Liver (tissue), 3 donors: Measurements from ENCODE around the gene ZYX.

Experiments
- EGR1 ChIP-seq, 2 donors: IDR thresholded peaks; 2 replicates each; pipeline ENCODE4 v1.6.1; 2016 to 2018; ENCODE audit warnings: antibody characterized with exemption in 2 of 2, low read depth in 2 of 2
- GABPA ChIP-seq, 2 donors: IDR thresholded peaks in 1 of 2; conservative IDR thresholded peaks in 1 of 2; 2 replicates each; pipeline ENCODE4 v1.6.1; 2016; ENCODE audit warnings: antibody characterized with exemption in 2 of 2, mild to moderate bottlenecking in 1 of 2, moderate library complexity in 1 of 2
- JUND ChIP-seq, 2 donors: IDR thresholded peaks; 2 replicates each; pipeline ENCODE4 v1.6.1; 2016; ENCODE audit warnings: antibody characterized with exemption in 2 of 2
- NR2F2 ChIP-seq: IDR thresholded peaks from 2 replicates; pipeline ENCODE4 v1.6.1; 2016; ENCODE audit warnings: antibody characterized with exemption
- RAD21 ChIP-seq, 2 donors: IDR thresholded peaks; 2 replicates each; pipeline ENCODE4 v1.6.1; 2016; ENCODE audit warnings: antibody characterized with exemption in 2 of 2, mild to moderate bottlenecking in 2 of 2
- RXRA ChIP-seq, 2 donors: IDR thresholded peaks; 2 replicates each; pipeline ENCODE4 v1.6.1; 2017 to 2018; ENCODE audit warnings: antibody characterized with exemption in 2 of 2, mild to moderate bottlenecking in 1 of 2
- SP1 ChIP-seq: IDR thresholded peaks from 2 replicates; pipeline ENCODE4 v1.6.1; 2018; ENCODE audit warnings: antibody characterized with exemption, mild to moderate bottlenecking
- TAF1 ChIP-seq: conservative IDR thresholded peaks from 2 replicates; pipeline ENCODE4 v1.6.1; 2016; ENCODE audit warnings: antibody characterized with exemption, mild to moderate bottlenecking
- YY1 ChIP-seq: IDR thresholded peaks from 2 replicates; pipeline ENCODE4 v1.6.1; 2016; ENCODE audit warnings: antibody characterized with exemption, mild to moderate bottlenecking
- ZBTB33 ChIP-seq: IDR thresholded peaks from 2 replicates; pipeline ENCODE4 v1.6.1; 2016; ENCODE audit warnings: antibody characterized with exemption
- TF ChIP-seq, protein P1 (sequence below): fragments of 150-350 bp; IDR thresholded peaks from 2 replicates; pipeline ENCODE4 v1.5.1; 2017; ENCODE audit warnings: improper control_type of control experiment, low read depth, low read length; ENCODE audit not compliant: missing input control
- TF ChIP-seq, protein P2 (sequence below): IDR thresholded peaks from 2 replicates; pipeline ENCODE4 v1.6.1; 2016; ENCODE audit warnings: antibody characterized with exemption, mild to moderate bottlenecking
- TF ChIP-seq, protein P3 (sequence below): IDR thresholded peaks from 2 replicates; pipeline ENCODE4 v1.6.1; 2016; ENCODE audit warnings: antibody characterized with exemption
- TF ChIP-seq, protein P4 (sequence below): IDR thresholded peaks from 2 replicates; pipeline ENCODE4 v1.6.1; 2016; ENCODE audit warnings: antibody characterized with exemption
- donor health status: healthy.
- donor health status: healthy.

DNA sequence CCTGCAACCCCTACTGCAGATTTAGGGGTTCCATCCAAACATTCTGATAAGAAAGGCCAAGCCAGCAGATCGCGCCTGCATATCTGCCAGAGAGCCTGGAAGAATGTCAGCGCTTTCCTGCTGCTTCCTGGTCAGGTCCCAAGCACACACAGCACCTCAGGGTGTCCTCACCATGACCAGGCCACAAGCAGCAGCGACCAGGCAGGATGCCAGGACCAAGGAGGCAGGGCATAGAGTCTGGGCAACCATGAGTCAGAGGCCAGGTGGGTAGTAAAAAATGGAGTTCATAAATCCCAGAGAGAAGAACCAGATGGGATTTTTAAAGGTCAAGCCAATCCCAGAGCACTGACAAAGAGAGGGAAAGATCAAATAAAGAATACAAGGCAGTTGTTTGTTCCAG lies 13.2 kb upstream of the ZYX start:
- TF ChIP-seq, protein P1, sequence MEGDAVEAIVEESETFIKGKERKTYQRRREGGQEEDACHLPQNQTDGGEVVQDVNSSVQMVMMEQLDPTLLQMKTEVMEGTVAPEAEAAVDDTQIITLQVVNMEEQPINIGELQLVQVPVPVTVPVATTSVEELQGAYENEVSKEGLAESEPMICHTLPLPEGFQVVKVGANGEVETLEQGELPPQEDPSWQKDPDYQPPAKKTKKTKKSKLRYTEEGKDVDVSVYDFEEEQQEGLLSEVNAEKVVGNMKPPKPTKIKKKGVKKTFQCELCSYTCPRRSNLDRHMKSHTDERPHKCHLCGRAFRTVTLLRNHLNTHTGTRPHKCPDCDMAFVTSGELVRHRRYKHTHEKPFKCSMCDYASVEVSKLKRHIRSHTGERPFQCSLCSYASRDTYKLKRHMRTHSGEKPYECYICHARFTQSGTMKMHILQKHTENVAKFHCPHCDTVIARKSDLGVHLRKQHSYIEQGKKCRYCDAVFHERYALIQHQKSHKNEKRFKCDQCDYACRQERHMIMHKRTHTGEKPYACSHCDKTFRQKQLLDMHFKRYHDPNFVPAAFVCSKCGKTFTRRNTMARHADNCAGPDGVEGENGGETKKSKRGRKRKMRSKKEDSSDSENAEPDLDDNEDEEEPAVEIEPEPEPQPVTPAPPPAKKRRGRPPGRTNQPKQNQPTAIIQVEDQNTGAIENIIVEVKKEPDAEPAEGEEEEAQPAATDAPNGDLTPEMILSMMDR = no peak
- TF ChIP-seq, protein P2, sequence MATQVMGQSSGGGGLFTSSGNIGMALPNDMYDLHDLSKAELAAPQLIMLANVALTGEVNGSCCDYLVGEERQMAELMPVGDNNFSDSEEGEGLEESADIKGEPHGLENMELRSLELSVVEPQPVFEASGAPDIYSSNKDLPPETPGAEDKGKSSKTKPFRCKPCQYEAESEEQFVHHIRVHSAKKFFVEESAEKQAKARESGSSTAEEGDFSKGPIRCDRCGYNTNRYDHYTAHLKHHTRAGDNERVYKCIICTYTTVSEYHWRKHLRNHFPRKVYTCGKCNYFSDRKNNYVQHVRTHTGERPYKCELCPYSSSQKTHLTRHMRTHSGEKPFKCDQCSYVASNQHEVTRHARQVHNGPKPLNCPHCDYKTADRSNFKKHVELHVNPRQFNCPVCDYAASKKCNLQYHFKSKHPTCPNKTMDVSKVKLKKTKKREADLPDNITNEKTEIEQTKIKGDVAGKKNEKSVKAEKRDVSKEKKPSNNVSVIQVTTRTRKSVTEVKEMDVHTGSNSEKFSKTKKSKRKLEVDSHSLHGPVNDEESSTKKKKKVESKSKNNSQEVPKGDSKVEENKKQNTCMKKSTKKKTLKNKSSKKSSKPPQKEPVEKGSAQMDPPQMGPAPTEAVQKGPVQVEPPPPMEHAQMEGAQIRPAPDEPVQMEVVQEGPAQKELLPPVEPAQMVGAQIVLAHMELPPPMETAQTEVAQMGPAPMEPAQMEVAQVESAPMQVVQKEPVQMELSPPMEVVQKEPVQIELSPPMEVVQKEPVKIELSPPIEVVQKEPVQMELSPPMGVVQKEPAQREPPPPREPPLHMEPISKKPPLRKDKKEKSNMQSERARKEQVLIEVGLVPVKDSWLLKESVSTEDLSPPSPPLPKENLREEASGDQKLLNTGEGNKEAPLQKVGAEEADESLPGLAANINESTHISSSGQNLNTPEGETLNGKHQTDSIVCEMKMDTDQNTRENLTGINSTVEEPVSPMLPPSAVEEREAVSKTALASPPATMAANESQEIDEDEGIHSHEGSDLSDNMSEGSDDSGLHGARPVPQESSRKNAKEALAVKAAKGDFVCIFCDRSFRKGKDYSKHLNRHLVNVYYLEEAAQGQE = no peak
- no peak for TF ChIP-seq YY1
- no peak for TF ChIP-seq ZBTB33
- no peak for TF ChIP-seq JUND (IDR thresholded peaks at IDR 0.05)
- no peak for TF ChIP-seq RXRA (IDR thresholded peaks at IDR 0.05)
- no peak for TF ChIP-seq TAF1
- TF ChIP-seq EGR1 (IDR thresholded peaks at IDR 0.05; ENCODE audit: low read depth in 2 of 2) = no peak
- TF ChIP-seq, protein P3, sequence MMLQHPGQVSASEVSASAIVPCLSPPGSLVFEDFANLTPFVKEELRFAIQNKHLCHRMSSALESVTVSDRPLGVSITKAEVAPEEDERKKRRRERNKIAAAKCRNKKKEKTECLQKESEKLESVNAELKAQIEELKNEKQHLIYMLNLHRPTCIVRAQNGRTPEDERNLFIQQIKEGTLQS = no peak
- TF ChIP-seq, protein P4, sequence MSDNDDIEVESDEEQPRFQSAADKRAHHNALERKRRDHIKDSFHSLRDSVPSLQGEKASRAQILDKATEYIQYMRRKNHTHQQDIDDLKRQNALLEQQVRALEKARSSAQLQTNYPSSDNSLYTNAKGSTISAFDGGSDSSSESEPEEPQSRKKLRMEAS = no peak
- TF ChIP-seq SP1 = no peak
- TF ChIP-seq RAD21 (IDR thresholded peaks at IDR 0.05) = no peak
- TF ChIP-seq NR2F2 = no peak
- TF ChIP-seq GABPA (IDR thresholded peaks at IDR 0.05 in 1 of 2, conservative IDR thresholded peaks at IDR 0.05 in 1 of 2) = no peak
